OCI-LY7 (cell line): ENCODE results near the gene OAF. TPM values are rescaled to one million over a fixed set of nuclear protein-coding genes. Genes with fewer than 3 reads are reported as not detected.

Experiments used
- BruUV-seq: library from RNA; stranded (reverse); fragments of 400-500 nt; replicated peaks from 2 replicates; lab custom pipeline; 2021; lab: Mats Ljungman, UMichigan
- CTCF ChIA-PET: fragments of 300-600 bp; sonication (Branson Sonifier 250); formaldehyde crosslinking; loops from one replicate; lab custom pipeline; 2022; ENCODE audit warnings: antibody characterized with exemption; ENCODE audit not compliant: unreplicated experiment; lab: Charles Lee
- POLR2A ChIA-PET: fragments of 300-600 bp; sonication (Branson Sonifier 250); formaldehyde crosslinking; loops from one replicate; lab custom pipeline; 2022; ENCODE audit warnings: antibody characterized with exemption; lab: Charles Lee
- DNase-seq: peaks from one replicate; pipeline ENCODE4 v3.0.0-alpha.2; 2015; ENCODE audit warnings: low spot score
- H2AFZ ChIP-seq: fragments of 200-600 bp; sonication (generic), shearing (Covaris generic); 2 replicates; pipeline ENCODE4 v1.6.1; 2014; ENCODE audit warnings: mild to moderate bottlenecking, antibody characterized with exemption, low read length, moderate library complexity
- H3K27ac ChIP-seq: fragments of 200-600 bp; sonication (generic); 2 replicates; pipeline ENCODE4 v1.5.1; 2014; ENCODE audit warnings: mixed run types, low read depth, mild to moderate bottlenecking, moderate library complexity, low read length, inconsistent platforms; ENCODE audit not compliant: poor library complexity, severe bottlenecking
- H3K36me3 ChIP-seq: fragments of 200-600 bp; sonication (generic); 2 replicates; pipeline ENCODE4 v1.6.1; 2014; ENCODE audit warnings: mild to moderate bottlenecking, antibody characterized with exemption, low read length, moderate library complexity, mixed read lengths; ENCODE audit not compliant: insufficient read depth
- H3K4me1 ChIP-seq: fragments of 200-600 bp; sonication (generic); 2 replicates; pipeline ENCODE4 v1.5.1; 2014; ENCODE audit warnings: mild to moderate bottlenecking, low read length; ENCODE audit not compliant: insufficient read depth, poor library complexity, severe bottlenecking
- H3K4me2 ChIP-seq: fragments of 200-600 bp; sonication (generic); 2 replicates; pipeline ENCODE4 v1.6.1; 2014; ENCODE audit warnings: mild to moderate bottlenecking, low read length
- H3K4me3 ChIP-seq: fragments of 200-600 bp; sonication (generic); 2 replicates; pipeline ENCODE4 v1.5.1; 2014; ENCODE audit warnings: mild to moderate bottlenecking, low read depth, low read length; ENCODE audit not compliant: poor library complexity, severe bottlenecking
- H3K79me2 ChIP-seq: fragments of 200-600 bp; sonication (generic); 2 replicates; pipeline ENCODE4 v1.6.1; 2016; ENCODE audit warnings: low read depth, mild to moderate bottlenecking, low read length, moderate library complexity, mixed read lengths; ENCODE audit not compliant: insufficient read depth
- H3K9me2 ChIP-seq: fragments of 200-600 bp; sonication (generic); 2 replicates; pipeline ENCODE4 v1.6.1; 2016; ENCODE audit warnings: mild to moderate bottlenecking, low read length, mixed read lengths; ENCODE audit not compliant: insufficient read depth
- H3K9me3 ChIP-seq: fragments of 200-600 bp; sonication (generic); 2 replicates; pipeline ENCODE4 v1.6.1; 2014; ENCODE audit warnings: mild to moderate bottlenecking, mixed run types, low read length, mixed read lengths
- H4K20me1 ChIP-seq: fragments of 200-600 bp; sonication (generic); 2 replicates; pipeline ENCODE4 v1.6.1; 2014; ENCODE audit warnings: mild to moderate bottlenecking, antibody characterized with exemption, low read length, moderate library complexity, mixed read lengths; ENCODE audit not compliant: insufficient read depth
- EZH2phosphoT487 ChIP-seq: fragments of 200-600 bp; sonication (generic); IDR thresholded peaks from 2 replicates; pipeline ENCODE4 v1.6.1; 2018; ENCODE audit warnings: low read depth, borderline replicate concordance, mild to moderate bottlenecking, mixed run types, antibody characterized with exemption, low read length, moderate library complexity, mixed read lengths
- intact Hi-C: fragments of 100-400 bp; cut with micrococcal nuclease; formaldehyde crosslinking; loops from one replicate; pipeline ENCODE4 v1.10.0; 2022; ENCODE audit not compliant: unreplicated experiment
- total RNA-seq, 2 experiments: library from RNA; depleted of rRNA in 1 of 2; stranded (reverse); fragments of >200 nt in 1 of 2; shearing (Covaris generic) in 1 of 2; gene quantifications; 2 replicates each; pipeline ENCODE4 v1.2.3, GENCODE V29; 2014 to 2022
- TF ChIP-seq, protein P1 (sequence below): fragments of 200-600 bp; sonication (generic); conservative IDR thresholded peaks from 2 replicates; pipeline ENCODE4 v1.5.1; 2014; ENCODE audit warnings: mild to moderate bottlenecking, antibody characterized with exemption, low read length, moderate library complexity, mixed read lengths

Gene OAF
- total RNA-seq, 2 experiments from 2014 or later: 3.4 to 3.8 TPM

DNA sequence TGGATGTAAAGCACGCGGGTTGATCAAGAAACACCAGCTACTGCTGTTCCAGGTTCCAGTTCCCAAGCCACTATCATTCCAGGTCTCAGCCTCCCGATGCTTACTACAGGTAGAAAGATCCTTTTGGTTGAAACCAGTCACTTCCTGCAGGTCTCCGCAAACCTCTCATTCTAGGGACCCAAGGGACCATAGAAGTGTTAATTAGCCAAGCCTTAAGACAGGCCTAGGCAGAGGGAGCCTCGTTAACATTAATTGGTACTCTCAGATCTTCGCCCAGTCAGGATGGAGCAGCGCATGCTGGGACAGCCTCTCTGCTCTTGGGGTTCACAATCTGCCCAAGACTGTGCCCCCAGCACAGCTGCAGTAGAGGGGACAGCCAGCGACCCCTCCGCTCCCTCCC lies 11.2 kb upstream of the OAF start:
- BruUV-seq: no TSS peak
- H3K4me2 ChIP-seq: no peak overlapping the region

DNA sequence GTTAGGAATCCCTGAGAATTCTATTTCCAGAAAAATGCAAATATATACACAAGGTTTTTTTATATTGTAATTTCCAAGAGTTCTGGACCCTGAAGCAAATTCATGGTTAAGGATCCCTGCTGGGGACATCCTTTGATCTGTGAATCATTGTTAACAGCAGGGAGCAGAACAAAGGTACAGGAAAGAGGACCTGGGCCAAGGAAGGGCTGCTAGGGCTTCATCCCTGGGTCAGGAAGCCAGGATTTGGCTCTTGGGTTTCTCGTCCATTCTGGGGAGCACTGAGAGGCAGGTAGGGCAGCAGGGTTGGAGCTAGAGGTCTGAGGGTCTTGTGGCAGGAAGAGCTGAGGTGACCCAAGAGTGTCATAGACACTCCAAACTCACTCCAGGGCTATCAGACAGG lies 10.2 kb upstream of the OAF start:
- H3K27ac ChIP-seq: no peak overlapping the region
- no peak overlapping the region for H2AFZ ChIP-seq
- no peaks in the 10 kb centered on the region for H3K4me1 ChIP-seq
- TF ChIP-seq, protein P1, sequence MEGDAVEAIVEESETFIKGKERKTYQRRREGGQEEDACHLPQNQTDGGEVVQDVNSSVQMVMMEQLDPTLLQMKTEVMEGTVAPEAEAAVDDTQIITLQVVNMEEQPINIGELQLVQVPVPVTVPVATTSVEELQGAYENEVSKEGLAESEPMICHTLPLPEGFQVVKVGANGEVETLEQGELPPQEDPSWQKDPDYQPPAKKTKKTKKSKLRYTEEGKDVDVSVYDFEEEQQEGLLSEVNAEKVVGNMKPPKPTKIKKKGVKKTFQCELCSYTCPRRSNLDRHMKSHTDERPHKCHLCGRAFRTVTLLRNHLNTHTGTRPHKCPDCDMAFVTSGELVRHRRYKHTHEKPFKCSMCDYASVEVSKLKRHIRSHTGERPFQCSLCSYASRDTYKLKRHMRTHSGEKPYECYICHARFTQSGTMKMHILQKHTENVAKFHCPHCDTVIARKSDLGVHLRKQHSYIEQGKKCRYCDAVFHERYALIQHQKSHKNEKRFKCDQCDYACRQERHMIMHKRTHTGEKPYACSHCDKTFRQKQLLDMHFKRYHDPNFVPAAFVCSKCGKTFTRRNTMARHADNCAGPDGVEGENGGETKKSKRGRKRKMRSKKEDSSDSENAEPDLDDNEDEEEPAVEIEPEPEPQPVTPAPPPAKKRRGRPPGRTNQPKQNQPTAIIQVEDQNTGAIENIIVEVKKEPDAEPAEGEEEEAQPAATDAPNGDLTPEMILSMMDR: no peak
- no peak for TF ChIP-seq EZH2phosphoT487
- H3K4me3 ChIP-seq: no peak overlapping the region
- ChIA-PET CTCF (no interaction called here), POLR2A (no interaction called here)
- no TSS peak for BruUV-seq
- H3K4me2 ChIP-seq: no peak overlapping the region
- H3K9me2 ChIP-seq: no peaks in the 10 kb centered on the region
- intact Hi-C loops: no loop called here
- H3K9me3 ChIP-seq: no peaks in the 10 kb centered on the region
- no peaks in the 10 kb centered on the region for H3K79me2 ChIP-seq
- H3K36me3 ChIP-seq: no peaks in the 10 kb centered on the region
- no peak for DNase-seq
- no peaks in the 10 kb centered on the region for H4K20me1 ChIP-seq

More for the DNA sequence above, 11.2 kb upstream of the OAF start:
- H3K27ac ChIP-seq: no peak overlapping the region
- POLR2A ChIA-PET: no interaction called here
- no peak overlapping the region for H2AFZ ChIP-seq
- H3K4me3 ChIP-seq: no peak overlapping the region
- no peaks in the 10 kb centered on the region for H3K36me3 ChIP-seq
- CTCF ChIA-PET: no interaction called here
- H3K9me2 ChIP-seq: no peaks in the 10 kb centered on the region
- H3K4me1 ChIP-seq: no peaks in the 10 kb centered on the region
- intact Hi-C loops: no loop called here
- no peak for DNase-seq
- no peak for TF ChIP-seq EZH2phosphoT487
- TF ChIP-seq, protein P1: no peak
- no peaks in the 10 kb centered on the region for H3K79me2 ChIP-seq
- H3K9me3 ChIP-seq: no peaks in the 10 kb centered on the region
- H4K20me1 ChIP-seq: no peaks in the 10 kb centered on the region

DNA sequence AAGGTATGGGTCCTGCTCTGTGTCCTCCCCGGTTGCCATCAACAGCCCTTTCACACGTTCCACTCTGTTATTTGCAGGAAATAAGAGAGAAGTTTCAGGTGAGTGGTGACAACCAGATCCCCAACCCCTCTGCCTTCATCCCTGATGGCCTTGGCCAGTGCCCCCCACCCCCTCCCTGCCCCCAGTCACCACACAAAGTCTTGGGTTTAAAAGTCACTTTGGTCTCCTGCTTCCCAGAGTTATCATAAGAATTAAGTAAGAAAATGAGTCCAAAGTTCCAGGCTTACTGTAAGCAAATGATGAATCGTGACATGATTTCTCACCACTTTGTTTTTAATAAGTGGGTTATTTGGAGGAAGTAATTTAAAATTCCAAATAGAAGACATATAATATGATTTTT lies 9.2 kb upstream of the OAF start:
- no peak for DNase-seq
- intact Hi-C loops: no loop called here
- no peak overlapping the region for H3K4me2 ChIP-seq
- H3K36me3 ChIP-seq: no peaks in the 10 kb centered on the region
- BruUV-seq: no TSS peak
- CTCF ChIA-PET: no interaction called here
- H3K9me3 ChIP-seq: no peaks in the 10 kb centered on the region
- no peaks in the 10 kb centered on the region for H3K4me1 ChIP-seq
- no peak for TF ChIP-seq EZH2phosphoT487
- TF ChIP-seq, protein P1: no peak
- POLR2A ChIA-PET: no interaction called here
- no peak overlapping the region for H3K27ac ChIP-seq
- no peaks in the 10 kb centered on the region for H3K9me2 ChIP-seq
- H2AFZ ChIP-seq: no peak overlapping the region
- H3K4me3 ChIP-seq: no peak overlapping the region
- no peaks in the 10 kb centered on the region for H3K79me2 ChIP-seq
- no peaks in the 10 kb centered on the region for H4K20me1 ChIP-seq
